ENCODE data around the gene ATP9A.
"Not testable (repeated sequence)": the region's sequence is repeated elsewhere in the genome, so short reads cannot be mapped to it uniquely, and the experiment has no call there.

ATP9A gene

DNA sequence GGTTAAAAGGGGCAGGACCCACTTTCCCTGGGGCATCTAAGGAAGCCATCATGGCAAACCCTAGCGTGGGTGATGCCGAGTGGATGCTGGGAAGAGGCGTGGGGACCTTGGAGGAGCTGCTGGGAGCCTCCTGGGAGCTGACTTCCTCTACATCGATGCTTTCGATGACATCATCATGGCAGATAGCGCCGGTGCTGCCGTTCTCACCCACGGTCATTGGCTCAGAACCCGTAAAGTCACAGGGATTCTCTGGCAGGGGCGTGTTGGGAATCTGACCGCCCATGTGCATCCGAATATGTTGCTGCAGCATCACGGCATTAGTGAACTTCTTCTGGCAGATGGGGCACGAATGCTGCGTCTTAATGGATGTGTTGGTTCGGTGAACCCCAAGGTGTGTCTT, 22.1 kb upstream of the ATP9A start:
- DNase-seq, result no peak

DNA sequence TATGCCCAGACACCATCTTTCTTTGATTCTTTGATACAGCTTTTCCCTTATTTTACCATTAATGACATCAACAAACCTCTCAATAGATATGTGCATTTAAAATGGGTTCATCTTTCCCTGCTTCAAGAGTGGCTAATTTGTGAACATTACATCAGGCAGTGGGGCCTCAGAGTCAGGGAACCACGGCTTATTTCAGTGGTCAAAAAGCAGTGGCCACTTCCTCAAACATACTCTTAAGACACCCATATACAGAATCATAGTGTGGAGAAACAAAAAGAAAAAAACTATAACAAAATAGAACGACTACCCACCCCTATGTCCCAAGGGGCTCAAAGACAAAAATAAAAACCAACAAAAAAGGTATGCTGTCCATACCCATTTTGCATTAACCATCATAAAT, 21.2 kb upstream of the ATP9A start:
- no peak for DNase-seq

DNA sequence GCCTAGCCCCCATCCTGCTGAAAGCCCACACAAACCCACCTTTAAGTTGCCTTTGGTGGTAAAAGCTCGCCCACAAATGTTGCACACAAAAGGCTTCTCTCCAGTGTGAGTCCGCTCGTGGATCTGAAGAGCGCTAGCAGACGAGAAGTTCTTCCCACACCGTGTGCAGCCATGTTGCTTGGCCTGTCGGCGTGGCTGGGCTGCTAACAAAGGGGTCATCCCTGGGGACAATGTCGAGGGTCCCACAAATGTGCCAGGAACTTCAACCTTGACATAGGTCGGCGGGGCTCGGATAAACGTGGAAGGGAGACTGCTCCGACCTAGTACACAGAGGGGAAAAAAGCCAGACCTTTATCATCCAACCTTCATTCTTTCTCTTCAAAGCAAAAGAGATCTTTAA, 20.6 kb upstream of the ATP9A start:
- DNase-seq, result no peak

DNA sequence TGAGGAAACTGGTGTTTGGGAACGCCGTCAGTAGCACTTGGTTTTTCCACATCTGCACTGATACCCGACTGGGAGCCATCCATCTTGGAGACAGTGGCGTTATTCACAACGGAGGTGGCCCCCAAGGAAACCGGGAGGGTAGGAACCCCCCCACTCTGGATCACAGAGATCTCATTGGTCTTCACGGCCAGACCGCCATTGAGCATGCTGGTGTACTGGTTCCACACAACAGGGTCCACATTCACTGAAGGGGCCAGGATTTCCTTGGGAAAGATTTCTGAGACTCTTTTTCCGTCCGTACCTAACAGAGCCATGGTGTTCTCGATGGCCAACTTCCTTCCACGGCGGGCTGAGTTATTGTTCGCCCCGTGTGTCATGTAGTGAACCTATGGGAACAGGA, 16.1 kb upstream of the ATP9A start:
- no peak for DNase-seq

DNA sequence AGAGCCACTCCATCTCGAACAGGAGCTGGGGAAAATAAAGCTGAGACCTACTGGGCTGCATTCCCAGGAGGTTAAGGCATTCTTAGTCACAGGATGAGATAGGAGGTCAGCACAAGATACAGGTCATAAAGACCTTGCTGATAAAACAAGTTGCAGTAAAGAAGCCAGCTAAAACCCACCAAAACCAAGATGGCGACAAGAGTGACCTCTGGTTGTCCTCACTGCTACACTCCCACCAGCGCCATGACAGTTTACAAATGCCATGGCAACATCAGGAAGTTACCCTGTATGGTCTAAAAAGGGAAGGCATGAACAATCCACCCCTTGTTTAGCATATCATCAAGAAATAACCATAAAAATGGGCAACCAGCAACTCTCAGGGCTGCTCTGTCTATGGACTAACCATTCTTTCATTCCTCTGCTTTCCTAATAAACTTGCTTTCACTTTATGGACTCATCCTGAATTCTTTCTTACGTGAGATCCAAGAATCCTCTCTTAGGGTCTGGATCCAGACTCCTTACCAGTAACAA, 10.1 kb upstream of the ATP9A start:
- not testable (repeated sequence) for DNase-seq

DNA sequence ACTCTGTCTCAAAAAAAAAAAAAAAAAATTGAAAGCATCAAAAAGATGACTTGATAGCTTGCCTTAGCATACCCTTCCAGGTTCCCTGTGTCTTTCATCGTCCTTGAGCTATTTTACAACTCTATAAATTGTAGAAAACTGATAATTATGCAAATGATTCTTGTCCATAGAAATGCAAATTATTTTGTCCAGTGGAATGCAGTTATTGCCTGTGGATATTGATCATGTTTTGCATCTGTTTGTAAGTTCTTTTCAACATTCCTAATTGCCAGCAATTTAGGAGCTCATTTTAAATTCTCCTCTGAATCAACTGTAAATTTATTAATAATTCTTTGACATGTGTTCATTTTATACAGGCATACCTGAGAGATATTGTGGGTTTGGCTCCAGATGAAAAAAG, 7.1 kb upstream of the ATP9A start:
- no peak for DNase-seq

DNA sequence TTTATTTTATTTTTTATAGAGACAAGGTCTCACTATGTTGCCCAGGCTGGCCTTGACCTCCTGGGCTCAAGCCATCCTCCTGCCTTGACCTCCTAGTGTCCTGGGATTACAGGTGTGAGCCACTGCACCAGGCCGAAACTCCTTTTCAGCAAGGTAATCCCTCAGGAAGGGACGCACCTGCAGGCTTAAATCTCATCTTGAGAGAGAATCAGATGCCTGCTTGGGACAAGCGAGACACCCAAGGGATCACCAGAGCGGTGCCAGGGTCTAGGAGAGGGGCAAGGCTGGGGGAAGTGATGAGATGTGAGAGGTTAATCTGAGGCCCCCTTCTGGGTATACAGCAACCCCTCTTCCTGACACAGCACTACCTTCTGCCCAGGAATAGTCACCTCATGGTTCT, 4.0 kb upstream of the ATP9A start:
- no peak for DNase-seq

DNA sequence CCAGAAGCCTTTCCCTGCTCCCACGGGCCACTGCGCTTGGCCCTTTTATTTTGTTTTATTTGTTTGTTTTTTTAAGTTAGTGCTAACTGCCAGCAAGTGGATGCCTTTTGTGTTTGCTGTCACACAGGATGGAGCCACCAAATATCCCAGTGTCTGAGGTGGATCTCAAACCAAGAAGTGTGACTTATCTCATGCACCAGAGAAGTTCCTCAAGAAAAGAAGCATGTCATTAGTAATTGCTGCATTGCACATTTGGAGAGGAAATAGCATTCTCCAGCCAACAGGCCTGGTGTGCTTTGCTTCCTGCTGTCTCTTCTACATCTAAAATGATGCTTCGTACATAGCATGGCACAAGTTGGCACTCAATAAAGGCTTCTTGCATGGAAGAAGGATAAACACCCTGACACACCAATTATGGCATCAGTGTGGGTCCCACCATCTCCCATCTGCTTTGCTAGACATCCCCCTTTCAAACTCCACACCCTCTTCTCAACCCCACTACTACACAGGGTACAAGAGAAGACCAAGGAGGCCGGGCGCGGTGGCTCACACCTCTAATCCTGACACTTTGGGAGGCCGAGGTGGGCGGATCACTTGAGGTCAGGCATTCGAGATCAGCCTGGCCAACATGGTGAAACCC, 1.9 kb upstream of the ATP9A start:
- no peak for DNase-seq

DNA sequence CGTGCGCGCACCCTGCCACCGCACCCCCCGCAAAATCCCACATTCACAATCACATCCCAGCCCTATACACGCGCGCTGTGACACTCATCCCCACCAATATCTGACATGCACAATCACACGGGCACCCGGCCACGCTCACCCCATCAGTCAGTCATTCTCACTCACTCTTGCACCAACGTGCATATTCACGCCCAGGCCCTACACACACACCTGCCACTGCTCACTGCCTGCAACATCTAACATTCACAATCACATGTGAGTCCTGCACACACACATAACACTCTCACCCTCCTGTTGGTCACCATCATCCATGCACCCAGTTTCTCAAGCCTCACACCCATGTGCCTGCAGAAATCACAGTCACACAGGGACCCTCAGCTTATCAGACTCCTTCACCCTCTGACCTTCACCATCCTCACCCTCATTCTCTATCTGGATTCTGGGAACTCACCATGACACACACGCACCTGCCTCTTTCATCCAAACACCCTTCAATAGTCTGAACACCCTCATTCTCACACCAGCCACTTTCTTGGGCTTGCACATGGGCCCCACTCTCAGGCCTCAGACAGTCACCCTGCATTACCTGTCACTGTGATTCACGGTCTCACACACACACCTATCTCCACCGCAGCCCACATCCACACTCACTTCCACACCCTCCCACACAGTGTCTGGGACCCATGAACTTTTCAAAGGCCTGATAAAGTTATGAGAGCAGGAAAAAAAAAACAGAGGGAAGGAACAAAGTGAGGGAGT, 748 bp upstream of the ATP9A start:
- DNase-seq, result no peak

GRCh38 chr20:51766994-51767866, 960 bp downstream of the ATP9A start:
- DNase-seq, result peak; percentile 68

- not testable (repeated sequence) for DNase-seq
Observed at GRCh38 chr20:51765381-51765780, 2.8 kb downstream of the ATP9A start.

DNA sequence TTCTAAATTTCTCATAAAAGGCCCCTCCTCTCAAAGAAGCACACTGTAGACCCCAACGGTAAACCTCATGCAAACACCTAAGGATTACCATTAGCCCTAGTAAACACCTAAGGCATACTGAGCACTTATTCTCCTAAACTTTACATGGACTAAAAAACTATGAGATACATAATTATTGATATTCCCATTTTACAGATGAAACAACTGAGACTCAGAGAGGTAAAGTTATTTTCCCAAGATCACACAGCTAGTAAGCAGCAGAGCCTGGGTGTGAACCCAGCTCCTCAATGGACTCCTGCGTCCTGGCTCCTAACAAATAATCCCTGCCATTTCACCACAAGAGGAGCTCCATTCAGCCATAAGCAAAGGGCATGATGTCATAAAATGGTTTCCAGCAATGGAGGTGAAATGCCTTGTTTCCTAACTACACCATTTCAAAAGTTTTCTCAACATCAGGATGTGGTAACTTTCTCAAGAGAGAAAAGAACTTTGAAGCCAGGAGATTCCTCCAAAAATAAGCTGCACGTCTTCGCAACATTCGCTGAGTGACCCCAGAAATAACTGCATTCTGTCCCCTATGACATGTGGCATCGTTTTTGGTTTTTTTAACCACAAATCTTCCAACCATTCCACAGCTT, 4.1 kb downstream of the ATP9A start:
- DNase-seq, result no peak

GRCh38 chr20:51760905-51761546, 7.2 kb downstream of the ATP9A start:
- no peak for DNase-seq

DNA sequence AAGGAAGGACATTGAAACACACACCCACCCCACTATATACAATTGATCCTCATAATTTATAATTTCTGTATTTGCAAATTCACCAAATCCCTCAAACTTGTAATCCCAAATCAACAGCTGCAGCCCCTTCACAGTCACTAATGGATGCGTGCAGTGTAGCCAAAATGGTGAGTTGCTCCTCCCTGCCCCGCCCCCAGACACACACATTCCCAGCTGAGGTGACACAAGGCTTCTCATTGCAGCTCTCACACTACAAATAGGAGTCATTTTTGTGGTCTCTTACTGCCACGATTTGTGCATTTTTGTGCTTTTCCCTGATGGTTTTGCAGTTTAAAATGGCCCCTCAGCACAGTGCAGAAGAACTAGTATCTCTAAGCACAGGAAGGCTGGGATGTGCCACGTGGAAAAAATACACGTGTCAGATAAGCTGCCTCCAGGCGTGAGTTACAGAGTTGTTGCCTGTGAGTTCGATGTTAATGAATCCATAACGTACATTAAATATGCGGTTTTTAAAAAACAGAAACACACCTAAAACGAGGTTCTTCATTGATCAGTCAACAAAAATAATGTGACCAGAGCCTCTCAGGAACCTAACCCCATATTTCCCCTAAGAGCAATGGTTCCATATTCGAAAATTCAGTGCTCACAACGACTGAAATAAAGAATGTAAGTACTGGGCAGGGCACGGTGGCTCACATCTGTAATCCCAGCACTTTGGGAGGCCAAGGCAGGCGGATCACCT, 8.2 kb downstream of the ATP9A start:
- DNase-seq, result no peak

DNA sequence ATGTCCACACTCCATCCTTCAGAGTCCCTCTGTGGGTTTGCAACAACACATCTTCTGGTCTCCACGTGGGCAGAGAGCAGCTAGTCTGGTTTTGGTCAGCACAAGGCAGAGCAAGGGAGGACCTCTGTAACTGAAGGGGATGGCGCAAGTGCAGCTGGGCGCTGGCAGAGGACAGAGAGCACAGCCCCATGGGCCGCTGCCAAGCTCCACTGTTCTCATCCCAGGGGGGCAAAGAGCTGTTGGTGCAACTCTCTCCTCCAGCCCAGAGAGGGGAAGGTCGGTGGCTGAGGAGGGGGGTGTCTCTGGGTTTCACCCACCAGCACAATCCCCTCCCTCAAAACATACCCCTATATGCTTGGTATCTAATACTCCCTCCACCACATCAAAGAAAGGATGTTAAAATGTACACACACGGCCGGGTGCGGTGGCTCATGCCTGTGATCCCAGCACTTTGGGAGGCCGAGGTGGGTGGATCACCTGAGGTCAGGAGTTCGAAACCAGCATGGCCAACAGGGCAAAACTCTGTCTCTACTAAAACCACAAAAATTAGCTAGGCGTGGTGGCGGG, 9.1 kb downstream of the ATP9A start:
- DNase-seq, result no peak

GRCh38 chr20:51757226-51757625, 11.0 kb downstream of the ATP9A start:
- DNase-seq, result no peak

GRCh38 chr20:51756653-51757052, 11.5 kb downstream of the ATP9A start:
- no peak for DNase-seq

- DNase-seq, result not testable (repeated sequence)
Observed at GRCh38 chr20:51753220-51753619, 15.0 kb downstream of the ATP9A start.

GRCh38 chr20:51752343-51752951, 15.7 kb downstream of the ATP9A start:
- no peak for DNase-seq

- no peak for DNase-seq
Observed at GRCh38 chr20:51750770-51751388, 17.3 kb downstream of the ATP9A start.
